Urothelium cell line (cell line): ENCODE measurements around the gene FCER1A.
A peak's percentile ranks its signal among the peaks of the same experiment; 100 is the strongest.

ENCODE experiments used
- DNase-seq: peaks from one replicate; pipeline ENCODE4 v3.0.0; 2011; ENCODE audit warnings: low spot score, mixed read lengths
- FAIRE-seq: peaks from 2 replicates; lab custom pipeline; 2011; peaks lifted over from hg19 to GRCh38; lab: Jason Lieb, UNC

Gene FCER1A

DNA sequence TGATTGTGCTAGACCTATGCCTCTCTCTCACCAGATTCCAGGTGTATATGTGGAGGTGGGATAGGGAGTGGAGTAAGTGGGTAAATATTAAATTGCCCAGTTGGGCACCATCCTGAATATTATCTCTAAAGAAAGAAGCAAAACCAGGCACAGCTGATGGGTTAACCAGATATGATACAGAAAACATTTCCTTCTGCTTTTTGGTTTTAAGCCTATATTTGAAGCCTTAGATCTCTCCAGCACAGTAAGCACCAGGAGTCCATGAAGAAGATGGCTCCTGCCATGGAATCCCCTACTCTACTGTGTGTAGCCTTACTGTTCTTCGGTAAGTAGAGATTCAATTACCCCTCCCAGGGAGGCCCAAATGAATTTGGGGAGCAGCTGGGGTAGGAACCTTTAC is at the start of gene FCER1A:
Gene FCER1A, plus strand, starts transcription at position 242 of the 400 bp plus-strand sequence. Its CDS starts 29 bp downstream, at position 271.
- FAIRE-seq (no peak), DNase-seq (no peak)

DNA sequence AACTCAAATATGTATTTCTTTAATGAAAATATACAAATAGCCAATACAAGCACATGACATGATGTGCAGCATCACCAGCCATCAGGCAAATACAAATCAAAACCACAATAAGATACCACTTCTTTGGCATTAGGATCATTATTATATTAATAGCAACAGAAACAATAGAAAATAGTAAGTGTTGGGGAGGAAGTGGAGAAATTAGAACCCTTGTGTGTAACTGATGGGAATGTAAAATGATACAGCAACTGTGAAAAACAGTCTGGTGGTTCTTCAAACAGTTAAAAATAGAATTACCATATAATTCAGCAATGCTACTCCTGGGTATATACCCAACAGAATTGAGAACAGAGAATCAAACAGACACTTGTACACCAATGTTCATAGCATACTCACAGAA is 40.8 kb upstream of the FCER1A start:
- FAIRE-seq (no peak), DNase-seq (no peak)

DNA sequence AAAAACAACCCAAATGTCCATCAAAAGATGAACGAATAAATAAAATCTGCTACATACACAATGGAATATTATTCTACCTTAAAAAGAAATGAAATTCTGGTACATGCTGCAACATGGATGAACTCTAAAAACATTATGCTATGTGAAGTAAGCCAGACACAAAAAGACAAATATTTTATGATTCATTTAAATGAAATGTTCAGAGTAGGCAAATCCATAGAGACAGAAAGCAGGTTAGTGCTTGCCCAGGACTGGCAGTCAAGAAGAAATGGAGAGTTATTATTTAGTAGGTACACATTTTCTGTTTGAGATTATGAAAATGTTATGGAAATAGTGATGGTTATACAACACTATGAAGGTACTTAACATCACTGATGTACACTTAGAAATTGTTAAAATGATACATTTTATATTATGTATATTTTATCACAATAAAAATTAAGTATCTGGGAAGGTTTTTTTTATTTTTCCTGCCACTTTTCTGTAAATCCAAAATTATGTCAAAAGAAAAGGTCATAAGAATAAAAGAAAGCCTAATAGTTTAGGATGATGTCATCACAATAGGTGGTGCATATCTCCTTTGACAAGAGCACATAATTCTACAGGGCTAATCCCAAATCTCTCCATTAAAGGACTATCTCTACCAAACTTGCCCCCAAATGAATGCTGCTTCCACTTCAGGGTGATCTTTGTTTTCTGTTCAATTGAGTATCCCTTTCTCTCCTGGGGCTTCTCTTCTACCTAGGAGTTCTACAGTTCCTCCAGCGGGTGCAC is 40.2 kb upstream of the FCER1A start:
- DNase-seq (no peak), FAIRE-seq (no peak)

DNA sequence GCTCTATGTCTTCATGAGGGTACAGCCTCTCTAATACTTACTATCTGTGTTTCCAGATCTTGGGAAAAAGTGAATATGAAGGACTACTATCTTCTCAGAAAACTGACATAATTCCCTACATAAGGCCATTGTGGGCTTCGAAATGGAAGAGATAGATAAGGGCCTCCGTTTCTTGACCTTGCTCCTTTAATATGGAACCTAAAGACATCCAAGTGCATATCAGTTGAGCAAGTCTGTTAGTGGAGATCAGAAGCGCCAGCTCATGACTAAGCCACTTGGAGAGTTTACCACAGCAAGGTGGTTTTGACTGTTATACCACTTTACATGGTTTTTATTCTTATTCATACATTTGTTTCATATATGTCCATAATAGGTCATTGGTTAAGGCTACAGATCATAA is 35.3 kb upstream of the FCER1A start:
- DNase-seq (no peak), FAIRE-seq (no peak)

DNA sequence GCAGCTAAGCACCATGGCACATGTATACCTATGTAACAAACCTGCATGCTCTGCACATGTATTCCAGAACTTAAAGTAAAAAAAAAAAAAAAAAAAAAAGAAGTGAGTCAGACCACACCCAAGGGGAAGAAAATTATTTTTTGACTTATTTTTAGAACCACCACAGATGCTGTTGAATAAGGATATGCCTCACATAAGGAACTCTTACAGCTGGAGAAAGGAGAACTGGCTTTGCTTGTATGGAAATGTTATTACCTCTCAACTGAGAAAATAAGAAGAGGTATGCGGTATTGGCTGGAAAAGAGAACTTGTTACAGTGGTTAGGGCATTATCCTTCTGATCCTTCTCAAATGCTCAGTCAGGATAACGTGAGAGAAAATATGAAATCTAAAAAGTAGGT is 27.5 kb upstream of the FCER1A start:
- no peak for DNase-seq
- no peak for FAIRE-seq

DNA sequence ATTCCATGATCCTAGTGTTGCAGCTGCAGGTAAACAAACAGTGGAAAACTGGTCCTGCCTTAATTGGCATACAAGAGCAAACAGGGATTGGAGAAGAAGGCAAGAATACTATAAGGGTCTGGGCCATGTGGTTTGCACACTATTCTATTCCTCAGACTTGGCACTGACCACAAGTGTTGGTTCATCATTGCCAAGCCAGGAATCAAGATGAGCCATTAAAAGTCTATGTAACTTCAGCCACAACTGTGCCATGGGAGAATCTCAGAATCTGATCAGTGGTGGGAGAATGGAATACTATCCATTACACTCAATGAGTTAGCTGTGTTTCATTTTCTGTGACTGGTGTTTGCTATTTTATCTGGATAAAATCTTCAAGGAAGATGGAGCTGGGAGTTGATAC is 26.2 kb upstream of the FCER1A start:
- DNase-seq (no peak), FAIRE-seq (no peak)

DNA sequence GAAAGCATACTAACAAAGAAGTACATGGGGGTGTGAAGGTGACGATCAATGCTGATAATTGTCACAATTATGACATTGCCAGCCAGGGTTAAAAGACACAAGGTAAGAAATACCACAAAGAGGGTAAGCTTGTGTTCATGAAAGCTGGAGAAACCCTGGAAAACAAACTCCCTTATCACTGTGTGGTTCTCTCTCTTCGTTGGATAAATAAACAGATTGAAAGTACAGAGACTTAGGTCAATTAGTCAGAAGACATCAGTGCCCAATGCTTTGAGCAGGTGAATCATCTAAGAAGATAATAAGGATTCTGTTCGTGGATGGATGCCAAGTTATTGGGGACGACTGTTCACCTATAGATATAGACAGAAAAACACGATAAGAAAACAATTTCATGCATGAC is 22.4 kb upstream of the FCER1A start:
- no peak for FAIRE-seq
- DNase-seq = no peak

DNA sequence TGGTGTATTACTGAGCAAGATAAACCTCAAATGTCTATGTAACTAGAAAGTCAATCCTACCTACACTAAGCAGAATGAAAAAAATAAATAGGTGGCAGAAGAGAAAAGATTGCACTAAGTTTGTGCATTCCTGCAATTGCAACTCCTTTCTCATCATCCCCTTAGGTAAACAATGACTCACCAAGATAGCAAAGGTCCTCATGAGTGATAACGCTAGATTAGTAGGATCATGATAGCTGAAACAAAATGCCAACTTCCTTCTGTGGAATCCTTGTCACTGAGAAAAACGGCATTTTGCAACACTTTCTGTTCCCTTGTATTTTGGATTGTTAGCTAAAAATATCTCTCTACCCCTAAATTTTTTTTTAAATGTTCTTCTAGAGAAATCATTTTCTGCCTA is 20.0 kb upstream of the FCER1A start:
- DNase-seq (peak; percentile 7), FAIRE-seq (no peak)

DNA sequence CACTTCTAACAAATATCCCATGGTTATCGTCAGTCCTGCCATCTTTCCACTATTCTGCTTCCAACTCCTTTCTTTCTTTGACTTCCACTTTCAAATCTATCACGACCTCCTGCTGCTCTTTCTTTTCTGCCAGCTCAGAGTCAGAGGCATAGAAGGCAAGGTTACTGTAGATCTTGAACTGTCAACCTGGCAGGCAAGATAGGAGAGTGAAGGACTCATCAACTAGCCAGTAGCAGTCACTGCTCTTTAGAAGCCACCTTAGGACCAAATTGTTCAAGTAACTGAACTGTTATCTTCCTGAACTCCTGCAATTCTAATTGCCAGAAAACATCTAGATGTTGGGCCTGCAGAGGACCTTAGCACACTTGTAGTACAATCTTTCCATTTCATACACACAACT is 13.1 kb upstream of the FCER1A start:
- DNase-seq (no peak), FAIRE-seq (no peak)

DNA sequence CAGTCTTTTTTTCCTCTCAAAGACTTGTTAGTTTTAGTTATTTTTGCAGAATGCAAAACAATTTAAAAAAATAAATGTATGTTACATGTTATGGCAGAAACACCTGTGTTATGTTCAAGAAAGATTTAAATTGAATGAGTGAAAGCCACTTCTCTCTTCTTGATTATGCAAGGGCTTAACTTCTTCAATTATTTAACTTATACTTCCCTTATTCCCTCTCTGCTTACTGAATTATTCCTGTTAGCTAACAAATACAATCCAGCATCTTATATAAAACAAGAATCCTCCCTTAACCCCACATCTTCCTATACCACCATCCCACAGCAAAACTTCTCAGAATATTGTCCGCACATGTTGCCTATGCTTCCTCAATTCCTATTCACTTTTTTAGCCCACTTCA is 10.7 kb upstream of the FCER1A start:
- no peak for DNase-seq
- no peak for FAIRE-seq

DNA sequence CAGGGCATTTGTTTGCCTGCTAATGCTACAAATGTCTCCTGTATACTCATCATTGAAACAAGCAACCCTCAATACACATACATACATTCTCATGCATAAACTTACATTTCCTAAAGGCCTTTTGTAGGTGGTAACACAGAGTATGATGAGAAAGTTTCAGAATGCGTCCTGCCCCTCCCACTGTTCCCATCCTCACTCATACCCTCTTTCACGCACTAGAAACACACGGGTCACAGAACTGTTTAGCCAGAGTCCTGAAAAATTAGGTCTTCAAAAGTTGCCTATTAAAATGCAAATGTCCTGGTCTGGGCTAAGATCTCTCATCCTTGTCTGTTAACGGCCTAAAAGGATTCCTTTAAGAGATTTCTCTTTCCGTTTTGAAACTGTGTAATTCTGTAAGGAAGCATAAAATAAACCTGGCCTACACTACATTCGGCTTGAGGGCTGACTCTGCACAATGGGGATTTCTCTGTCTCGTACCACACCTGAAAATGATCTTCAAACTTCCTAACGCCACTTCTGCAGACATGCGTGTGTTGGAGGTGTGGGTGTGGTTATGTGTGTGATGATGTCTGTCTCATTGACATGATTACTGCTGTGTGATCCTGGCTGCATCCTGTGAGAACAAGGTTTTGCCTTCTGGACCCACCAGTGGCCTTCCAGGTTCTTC is 5.3 kb upstream of the FCER1A start:
- FAIRE-seq (no peak), DNase-seq (no peak)

DNA sequence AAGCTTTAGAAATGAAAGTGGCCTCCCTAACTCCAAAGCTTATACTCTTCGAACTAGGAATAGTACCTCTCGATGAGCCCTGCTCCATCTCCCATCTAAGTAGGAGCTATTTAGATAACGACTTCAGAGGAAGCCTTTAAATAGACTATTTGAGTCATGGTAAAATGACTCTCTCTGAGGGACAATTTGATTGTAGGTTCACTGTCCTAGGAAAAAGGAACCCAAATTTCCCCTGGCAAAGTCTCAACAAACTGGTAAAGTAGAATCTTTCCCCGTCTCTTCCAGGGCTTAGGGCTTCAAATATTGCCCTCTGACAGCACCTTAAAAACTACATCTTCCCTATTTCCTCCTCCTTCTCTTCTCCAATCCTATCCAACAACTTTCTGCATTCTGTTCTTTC is 2.0 kb upstream of the FCER1A start:
- no peak for FAIRE-seq
- DNase-seq = no peak

DNA sequence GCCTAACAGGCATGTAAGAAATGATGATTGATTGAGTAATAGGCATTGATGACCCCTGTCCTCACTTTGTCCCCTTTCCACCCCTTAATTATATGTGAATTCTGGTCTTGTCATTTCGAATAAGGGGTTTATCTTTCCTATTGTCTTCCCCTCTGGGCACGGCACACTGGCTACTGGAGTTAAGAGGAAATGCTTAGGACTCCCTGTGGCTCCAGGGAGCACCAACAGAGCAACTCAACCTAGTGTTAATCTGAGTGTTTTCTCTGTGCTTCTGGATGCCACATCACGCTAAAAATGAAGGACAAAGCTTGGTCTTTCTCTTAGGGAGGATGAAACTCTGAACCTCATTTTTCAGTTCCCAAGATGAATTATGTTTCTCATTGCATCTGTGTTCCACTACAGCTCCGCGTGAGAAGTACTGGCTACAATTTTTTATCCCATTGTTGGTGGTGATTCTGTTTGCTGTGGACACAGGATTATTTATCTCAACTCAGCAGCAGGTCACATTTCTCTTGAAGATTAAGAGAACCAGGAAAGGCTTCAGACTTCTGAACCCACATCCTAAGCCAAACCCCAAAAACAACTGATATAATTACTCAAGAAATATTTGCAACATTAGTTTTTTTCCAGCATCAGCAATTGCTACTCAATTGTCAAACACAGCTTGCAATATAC is 5.3 kb downstream of the FCER1A start:
- DNase-seq (no peak), FAIRE-seq (no peak)

DNA sequence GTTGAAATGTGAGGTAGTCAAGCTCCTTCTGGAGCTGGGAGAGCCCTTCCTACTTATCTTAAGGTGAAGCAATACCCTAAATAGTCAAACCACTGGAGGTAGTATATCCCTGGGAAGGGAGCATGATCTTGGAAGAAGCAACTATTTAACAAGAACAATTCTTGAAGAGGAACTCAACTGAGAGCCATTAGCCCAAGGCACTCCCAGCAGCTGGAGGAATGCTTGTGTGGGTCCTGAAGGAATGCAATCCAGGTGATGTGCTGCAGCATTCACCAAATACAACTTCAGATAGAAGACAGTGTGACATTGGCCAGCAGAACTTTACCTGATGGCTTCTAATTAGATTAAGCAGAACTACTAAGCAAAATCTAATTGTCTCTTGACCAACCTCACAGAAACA is 9.5 kb downstream of the FCER1A start:
- FAIRE-seq (no peak), DNase-seq (no peak)

DNA sequence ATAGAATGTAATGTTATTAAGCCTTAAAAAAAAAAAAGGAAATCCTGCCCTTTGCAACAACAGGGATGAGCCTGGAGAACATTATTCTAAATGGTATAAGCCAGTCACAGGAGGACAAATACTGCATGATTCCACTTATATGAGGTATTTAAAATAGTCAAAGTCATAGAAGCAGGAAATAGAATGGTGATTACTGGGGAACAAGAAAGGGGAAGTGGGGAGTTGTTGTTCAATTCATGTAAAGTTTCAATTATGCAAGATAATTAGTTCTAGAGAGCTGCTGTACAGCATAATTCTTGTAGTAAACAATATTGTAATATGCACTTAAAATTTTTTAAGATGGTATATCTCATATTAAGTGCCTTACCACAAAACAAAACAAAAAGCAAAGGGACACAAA is 13.2 kb downstream of the FCER1A start:
- FAIRE-seq (no peak), DNase-seq (no peak)

DNA sequence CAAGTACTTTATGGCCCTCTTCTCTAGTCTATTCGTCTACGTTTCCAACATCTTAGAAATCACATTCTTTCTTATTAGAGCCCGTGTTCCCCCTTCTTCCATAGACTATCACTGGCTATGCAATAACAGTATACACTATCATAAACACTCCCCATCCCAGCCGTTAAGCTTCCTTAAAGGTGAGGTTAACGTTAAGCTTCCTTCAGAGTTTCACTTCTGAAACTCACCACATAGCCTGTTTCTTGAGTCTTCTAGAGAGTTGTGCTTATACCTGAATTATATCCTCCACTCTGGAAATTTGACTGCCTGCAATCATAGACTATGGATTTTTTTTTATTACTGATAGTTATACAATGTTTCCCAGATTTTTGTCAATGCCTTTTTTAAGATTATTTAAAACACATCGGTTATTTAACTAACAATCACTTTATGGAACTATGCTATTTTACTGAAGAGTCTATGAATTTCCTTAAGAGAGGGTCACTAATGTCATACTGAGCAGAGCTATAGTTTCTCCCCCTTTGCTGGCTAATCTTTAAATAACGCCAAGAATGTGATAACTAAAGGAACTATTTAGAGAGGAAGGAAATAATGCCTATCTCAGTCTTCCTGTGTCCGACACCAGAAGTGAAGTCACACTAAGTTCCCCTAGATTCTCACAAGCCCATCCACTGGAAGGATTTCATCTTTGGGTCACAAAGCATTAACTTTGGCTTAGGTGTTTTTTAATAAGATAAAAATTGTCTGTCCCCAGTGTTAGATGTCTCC is 16.8 kb downstream of the FCER1A start:
- no peak for DNase-seq
- no peak for FAIRE-seq

DNA sequence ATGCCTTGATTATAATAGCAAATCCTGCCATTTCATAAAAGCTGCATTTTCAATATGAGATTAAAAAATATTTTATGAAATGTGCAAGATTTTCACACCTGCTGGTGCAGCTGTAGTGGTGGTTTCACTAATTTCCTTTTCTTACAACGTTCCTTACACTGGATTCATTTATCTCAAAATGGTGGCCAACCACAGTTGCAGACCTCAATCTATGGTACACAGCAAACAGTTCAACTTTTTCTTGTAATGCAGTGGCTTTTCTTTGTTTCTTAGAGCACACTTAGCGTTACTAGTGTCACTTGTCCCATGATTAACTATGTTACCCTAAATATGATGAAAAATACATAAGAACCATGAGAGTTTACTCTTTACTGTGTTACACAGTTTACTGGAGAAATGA is 32.7 kb downstream of the FCER1A start:
- DNase-seq = no peak
- FAIRE-seq = no peak

DNA sequence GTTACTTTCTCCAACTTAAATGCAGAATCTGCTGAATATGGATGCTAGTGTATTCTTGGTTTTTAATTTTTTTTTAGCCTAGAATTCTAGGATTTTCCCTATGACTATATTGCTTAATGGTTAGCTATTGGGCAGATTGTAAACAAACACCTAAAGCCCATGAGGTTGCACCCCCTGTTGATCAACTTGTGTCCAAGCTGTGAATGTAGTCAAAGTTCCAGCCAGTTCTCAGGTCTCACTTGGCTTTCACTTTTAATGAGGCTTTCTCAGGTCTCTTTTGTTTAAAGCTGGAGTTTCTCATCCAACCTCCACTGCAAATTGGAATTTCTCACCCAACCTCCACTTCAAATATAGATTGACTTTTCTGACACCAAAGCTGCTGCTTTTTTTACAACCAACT is 35.9 kb downstream of the FCER1A start:
- no peak for DNase-seq
- FAIRE-seq = no peak

DNA sequence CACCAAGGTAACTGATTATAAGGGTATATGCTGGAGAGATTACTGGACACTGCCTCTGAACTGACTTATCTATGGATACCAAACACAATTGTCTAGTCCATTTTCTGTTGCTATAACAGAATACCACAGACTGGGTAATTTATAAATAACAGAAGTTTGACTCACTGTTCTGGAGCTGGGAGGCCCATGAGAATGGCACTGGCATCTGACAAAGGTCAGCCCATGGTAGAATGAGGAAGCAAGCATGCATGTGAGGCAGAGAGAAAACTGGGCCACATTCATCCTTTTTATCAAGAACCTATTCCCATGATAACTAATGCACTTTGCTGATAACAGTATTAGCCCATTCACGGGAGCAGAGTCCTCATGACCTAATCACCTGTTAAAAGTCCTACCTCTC is 37.4 kb downstream of the FCER1A start:
- FAIRE-seq (no peak), DNase-seq (no peak)

DNA sequence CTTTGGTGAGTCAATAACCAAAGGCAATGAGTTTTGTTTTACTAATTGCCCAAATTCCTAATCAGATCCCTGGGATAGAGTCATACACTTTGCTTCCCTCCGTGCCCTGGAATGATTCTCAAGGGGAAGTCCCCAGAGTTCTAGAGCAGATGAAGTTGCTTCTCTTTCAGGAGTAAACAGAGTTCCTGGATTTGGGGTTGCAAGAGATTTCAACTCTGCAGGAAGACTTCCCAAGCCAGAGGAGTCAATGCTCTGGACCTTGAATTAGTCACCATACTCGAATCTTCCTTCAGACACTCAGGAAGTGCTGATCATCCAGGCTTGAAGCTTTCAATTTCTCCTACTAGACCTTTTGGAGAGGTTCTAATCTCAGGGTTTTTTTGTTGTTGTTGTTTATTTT is 39.6 kb downstream of the FCER1A start:
- FAIRE-seq (no peak), DNase-seq (no peak)

DNA sequence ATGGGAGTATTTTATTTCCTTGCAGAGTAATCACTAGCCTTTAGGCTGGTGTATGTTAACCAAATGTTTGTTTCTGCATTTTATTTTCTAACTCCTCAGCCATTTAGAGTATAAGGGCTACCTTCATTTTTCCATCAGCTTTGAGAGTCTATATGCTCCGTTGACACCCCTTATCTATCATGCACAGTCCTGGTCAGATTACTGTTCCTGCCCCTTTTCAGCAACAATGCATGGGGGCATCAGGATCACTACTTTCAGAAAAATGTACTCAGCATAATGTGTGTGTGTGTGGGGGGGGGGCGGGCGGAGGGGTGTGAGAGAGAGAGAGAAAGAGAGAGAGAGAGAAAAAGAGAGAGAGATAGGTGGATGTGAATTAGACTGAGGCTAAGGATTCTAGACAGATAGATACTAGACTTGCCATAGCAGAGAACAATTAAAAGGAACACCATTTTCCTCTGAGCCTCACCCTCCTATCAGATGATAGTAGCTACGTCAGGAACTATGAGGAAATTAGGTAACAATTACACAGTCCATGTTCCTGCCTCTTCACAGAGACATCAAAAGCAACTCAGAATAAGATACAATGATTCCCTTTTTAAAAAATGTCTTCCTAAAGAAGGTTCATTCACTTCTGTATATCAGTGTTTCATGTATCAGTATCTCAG is 40.8 kb downstream of the FCER1A start:
- no peak for FAIRE-seq
- DNase-seq = no peak
